HepG2 (cell line): Measurements from ENCODE around the gene PYGB. TPM values are rescaled to one million over a fixed set of nuclear protein-coding genes. Genes with fewer than 3 reads are reported as not detected.

Source experiments
- ESRRA ChIP-seq: sonication (generic); formaldehyde crosslinking; IDR thresholded peaks from 2 replicates; pipeline ENCODE4 v1.5.1; 2020; ENCODE audit warnings: mild to moderate bottlenecking, low read depth, missing genetic modification reagents
- KAT2B ChIP-seq: fragments of 150-350 bp; IDR thresholded peaks from 2 replicates; pipeline ENCODE4 v1.6.1; 2014; ENCODE audit warnings: low read depth, low read length, borderline replicate concordance
- KMT2A ChIP-seq: sonication (generic); formaldehyde crosslinking; IDR thresholded peaks from 2 replicates; pipeline ENCODE4 v1.4.0; 2020; ENCODE audit warnings: missing genetic modification reagents
- MEIS1 ChIP-seq: sonication (generic); formaldehyde crosslinking; IDR thresholded peaks from 2 replicates; pipeline ENCODE4 v1.9.0; 2021; ENCODE audit warnings: mild to moderate bottlenecking, missing genetic modification reagents, moderate library complexity, borderline replicate concordance
- MIXL1 ChIP-seq: IDR thresholded peaks from 2 replicates; pipeline ENCODE4 v1.6.1; 2016
- MTA1 ChIP-seq: sonication (generic); formaldehyde crosslinking; IDR thresholded peaks from 2 replicates; pipeline ENCODE4 v1.4.0; 2020; ENCODE audit warnings: missing genetic modification reagents, mild to moderate bottlenecking, borderline replicate concordance
- THAP9 ChIP-seq: sonication (generic); formaldehyde crosslinking; IDR thresholded peaks from 2 replicates; pipeline ENCODE4; 2020; ENCODE audit warnings: missing genetic modification reagents, mild to moderate bottlenecking, borderline replicate concordance
- ZNF318 ChIP-seq: sonication (generic); formaldehyde crosslinking; IDR thresholded peaks from 2 replicates; pipeline ENCODE4 v1.4.0; 2020; ENCODE audit warnings: mild to moderate bottlenecking, missing genetic modification reagents
- ZNF460 ChIP-seq: sonication (generic); formaldehyde crosslinking; IDR thresholded peaks from 2 replicates; pipeline ENCODE4 v1.5.1; 2020; ENCODE audit warnings: missing genetic modification reagents, mild to moderate bottlenecking, borderline replicate concordance
- ZNF558 ChIP-seq: sonication (generic); formaldehyde crosslinking; IDR thresholded peaks from 2 replicates; pipeline ENCODE4 v1.9.0; 2022; ENCODE audit warnings: mild to moderate bottlenecking, missing genetic modification reagents, borderline replicate concordance
- ZSCAN5A ChIP-seq: sonication (generic); formaldehyde crosslinking; IDR thresholded peaks from 2 replicates; pipeline ENCODE4 v1.8.0; 2022; ENCODE audit warnings: mild to moderate bottlenecking, missing genetic modification reagents, borderline replicate concordance
- polyA plus RNA-seq, 8 experiments: library from polyadenylated mRNA; depleted of rRNA in 3 of 8; stranded (reverse) in 7 of 8; unstranded in 1 of 8; fragments of >200 nt; fragmentation: Illumina TruSeq in 4 of 8; extraction: Trizol in 4 of 8; gene quantifications; 2 replicates each; pipeline versions ENCODE4 v1.2.1 to v1.2.3, GENCODE V29; 2011 to 2016; ENCODE audit warnings: low read depth in 4 of 8, missing spikeins in 1 of 8, mixed read lengths in 1 of 8; ENCODE audit not compliant: insufficient read depth in 1 of 8
- total RNA-seq, 5 experiments: library from RNA; depleted of rRNA; stranded (reverse); fragments of >200 nt; fragmentation: Illumina TruSeq; extraction: Trizol; gene quantifications; 2 replicates each; pipeline ENCODE4 v1.2.3, GENCODE V29; 2016; ENCODE audit warnings: low read depth in 1 of 5

Gene PYGB
- total and polyA plus RNA-seq, 2 of the 13 experiments (the other 11 are each of a cell fraction or from before 2014, with no cell fraction given), result 24.2 to 86.3 TPM

GRCh38 chr20:25294459-25295385 is 46.8 kb downstream of the PYGB start (continued):
- TF ChIP-seq KMT2A (CRISPR knock-in tag) (0 out of 2 replicates have a peak, but pooled peaks have one; percentile 56), ZNF558 (CRISPR knock-in tag) (no peak), THAP9 (CRISPR knock-in tag) (no peak; the same call in none of the 2 replicates), MIXL1 (CRISPR knock-in tag) (peak; percentile 81), MEIS1 (CRISPR knock-in tag) (peak; percentile 74), KAT2B (no peak), MTA1 (CRISPR knock-in tag) (peak; percentile 91), ZSCAN5A (CRISPR knock-in tag) (no peak), ZNF318 (CRISPR knock-in tag) (peak; percentile 88; the same call in 1 of the 2 replicates), ESRRA (CRISPR knock-in tag) (no peak), ZNF460 (CRISPR knock-in tag) (no peak)
